NCI-H69 (cell line): ENCODE measurements around the gene H2BK1.

ENCODE experiments used
- DNase-seq: peaks from one replicate; lab custom pipeline; 2025; lab: John Stamatoyannopoulos, UW

H2BK1 gene

GRCh38 chr7:151210087-151210854, at the start of gene H2BK1:
TSS of gene H2BK1 (minus strand) at chr7:151210488. CDS start at chr7:151210318, 170 bp downstream.
- DNase-seq, result no peak

GRCh38 chr7:151257990-151258389, 47.7 kb upstream of the H2BK1 start:
- no peak for DNase-seq

GRCh38 chr7:151256410-151257045, 46.2 kb upstream of the H2BK1 start:
- no peak for DNase-seq

GRCh38 chr7:151255390-151255789, 45.1 kb upstream of the H2BK1 start:
- DNase-seq, result no peak

GRCh38 chr7:151254851-151255250, 44.6 kb upstream of the H2BK1 start:
- no peak for DNase-seq

- DNase-seq, result no peak
Measured at GRCh38 chr7:151254316-151254715, 44.0 kb upstream of the H2BK1 start.

- no peak for DNase-seq
Measured at GRCh38 chr7:151252961-151253711, 42.8 kb upstream of the H2BK1 start.

- no peak for DNase-seq
Measured at GRCh38 chr7:151252561-151252835, 42.2 kb upstream of the H2BK1 start.

- peak; percentile 85 for DNase-seq
Measured at GRCh38 chr7:151251689-151252560, 41.6 kb upstream of the H2BK1 start.

- DNase-seq, result peak; percentile 43
Measured at GRCh38 chr7:151251328-151251688, 41.0 kb upstream of the H2BK1 start.

- no peak for DNase-seq
Measured at GRCh38 chr7:151250181-151251132, 40.2 kb upstream of the H2BK1 start.

- DNase-seq, result peak; percentile 25
Measured at GRCh38 chr7:151249732-151250072, 39.4 kb upstream of the H2BK1 start.

GRCh38 chr7:151249034-151249731, 38.9 kb upstream of the H2BK1 start:
- peak; percentile 67 for DNase-seq

GRCh38 chr7:151248346-151249033, 38.2 kb upstream of the H2BK1 start, which contains the start of gene SMARCD3:
TSS of gene SMARCD3 (minus strand) at chr7:151248694. CDS start at chr7:151248562, 132 bp downstream.
- peak; percentile 77 for DNase-seq

- DNase-seq, result peak; percentile 26
Measured at GRCh38 chr7:151247611-151248345, 37.5 kb upstream of the H2BK1 start.

GRCh38 chr7:151246851-151247580, 36.7 kb upstream of the H2BK1 start:
- DNase-seq, result no peak

- DNase-seq, result no peak
Measured at GRCh38 chr7:151246102-151246850, 36.0 kb upstream of the H2BK1 start.
